PFSK-1 (cell line): ENCODE data around the gene BUB1B.
A peak's percentile ranks its signal among the peaks of the same experiment; 100 is the strongest.

ENCODE experiments used
- FOXP2 ChIP-seq: optimal IDR thresholded peaks from 2 replicates; pipeline ENCODE3; 2011; ENCODE audit warnings: borderline replicate concordance, control low read depth, inconsistent platforms; ENCODE audit not compliant: insufficient read depth; ENCODE audit errors: extremely low read length, extremely low read depth
- POLR2AphosphoS5 ChIP-seq: IDR thresholded peaks from 2 replicates; pipeline ENCODE4 v1.6.1; 2012; ENCODE audit warnings: low read depth, mild to moderate bottlenecking, control low read depth, low read length, moderate library complexity
- SIN3A ChIP-seq: IDR thresholded peaks from 2 replicates; pipeline ENCODE4 v1.6.1; 2012; ENCODE audit warnings: mild to moderate bottlenecking, low read length, moderate library complexity, borderline replicate concordance; ENCODE audit not compliant: insufficient read depth
- TAF1 ChIP-seq: IDR thresholded peaks from 2 replicates; pipeline ENCODE4 v1.6.1; 2012; ENCODE audit warnings: low read length, control low read depth, borderline replicate concordance; ENCODE audit not compliant: insufficient read depth
- TF ChIP-seq, protein P1 (sequence below), 2 experiments: IDR thresholded peaks; 2 replicates each; pipeline versions ENCODE4 v1.6.1 to v1.8.0; 2011 to 2012; ENCODE audit warnings: low read depth in 2 of 2, low read length in 2 of 2, control low read depth in 1 of 2, inconsistent platforms in 1 of 2, mild to moderate bottlenecking in 1 of 2, moderate library complexity in 1 of 2; ENCODE audit not compliant: insufficient read depth in 1 of 2

DNA sequence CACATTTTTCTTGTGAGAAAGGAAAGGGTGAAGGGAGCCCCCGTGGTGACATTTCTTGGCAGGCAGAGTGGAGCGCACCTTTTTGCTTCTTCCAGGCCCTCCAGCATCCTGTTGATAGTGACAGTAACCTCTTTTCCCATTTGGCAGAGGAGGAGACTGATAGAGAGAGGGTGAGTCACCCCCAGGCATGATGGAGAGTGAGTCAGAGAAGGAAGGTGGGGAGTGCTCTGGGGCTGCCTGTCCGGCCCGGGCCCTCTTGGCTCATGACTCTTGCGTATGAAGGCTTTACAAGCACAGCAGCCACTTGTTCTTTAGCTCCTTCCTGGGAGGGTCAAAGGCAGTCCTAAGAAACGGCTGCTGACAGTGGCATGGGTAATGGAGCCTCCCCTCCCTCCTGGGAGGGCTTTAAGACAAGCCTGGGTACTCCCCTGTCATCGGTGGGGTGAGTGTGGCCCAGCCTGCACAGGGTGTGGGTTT is 106.0 kb downstream of the BUB1B start:
- no peak for TF ChIP-seq POLR2AphosphoS5
- TF ChIP-seq TAF1 = no peak
- TF ChIP-seq, protein P1, sequence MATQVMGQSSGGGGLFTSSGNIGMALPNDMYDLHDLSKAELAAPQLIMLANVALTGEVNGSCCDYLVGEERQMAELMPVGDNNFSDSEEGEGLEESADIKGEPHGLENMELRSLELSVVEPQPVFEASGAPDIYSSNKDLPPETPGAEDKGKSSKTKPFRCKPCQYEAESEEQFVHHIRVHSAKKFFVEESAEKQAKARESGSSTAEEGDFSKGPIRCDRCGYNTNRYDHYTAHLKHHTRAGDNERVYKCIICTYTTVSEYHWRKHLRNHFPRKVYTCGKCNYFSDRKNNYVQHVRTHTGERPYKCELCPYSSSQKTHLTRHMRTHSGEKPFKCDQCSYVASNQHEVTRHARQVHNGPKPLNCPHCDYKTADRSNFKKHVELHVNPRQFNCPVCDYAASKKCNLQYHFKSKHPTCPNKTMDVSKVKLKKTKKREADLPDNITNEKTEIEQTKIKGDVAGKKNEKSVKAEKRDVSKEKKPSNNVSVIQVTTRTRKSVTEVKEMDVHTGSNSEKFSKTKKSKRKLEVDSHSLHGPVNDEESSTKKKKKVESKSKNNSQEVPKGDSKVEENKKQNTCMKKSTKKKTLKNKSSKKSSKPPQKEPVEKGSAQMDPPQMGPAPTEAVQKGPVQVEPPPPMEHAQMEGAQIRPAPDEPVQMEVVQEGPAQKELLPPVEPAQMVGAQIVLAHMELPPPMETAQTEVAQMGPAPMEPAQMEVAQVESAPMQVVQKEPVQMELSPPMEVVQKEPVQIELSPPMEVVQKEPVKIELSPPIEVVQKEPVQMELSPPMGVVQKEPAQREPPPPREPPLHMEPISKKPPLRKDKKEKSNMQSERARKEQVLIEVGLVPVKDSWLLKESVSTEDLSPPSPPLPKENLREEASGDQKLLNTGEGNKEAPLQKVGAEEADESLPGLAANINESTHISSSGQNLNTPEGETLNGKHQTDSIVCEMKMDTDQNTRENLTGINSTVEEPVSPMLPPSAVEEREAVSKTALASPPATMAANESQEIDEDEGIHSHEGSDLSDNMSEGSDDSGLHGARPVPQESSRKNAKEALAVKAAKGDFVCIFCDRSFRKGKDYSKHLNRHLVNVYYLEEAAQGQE (IDR thresholded peaks at IDR 0.05; ENCODE audit: insufficient read depth in 1 of 2, low read depth in 2 of 2, low read length in 2 of 2) = peak in 1 of 2 experiments; percentile 23; a peak in 1 of 4 replicates
- no peak for TF ChIP-seq SIN3A
- no peak for TF ChIP-seq FOXP2
